ENCODE measurements around the gene CDH20.

- no peak for TF ChIP-seq RFX5 (IDR thresholded peaks at IDR 0.05; ENCODE audit: low read depth, low read length)
- TF ChIP-seq CTCF (conservative IDR thresholded peaks at IDR 0.05; ENCODE audit: low read depth, low read length) = no peak
- TF ChIP-seq NFE2L2 (IDR thresholded peaks at IDR 0.05; ENCODE audit: low read depth, low read length) = no peak
Measured at GRCh38 chr18:61333746-61334490, 688 bp downstream of the CDH20 start.
